Neural progenitor cell (in vitro differentiated cells): ENCODE data around the gene SYT7. TPM values are rescaled to one million over a fixed set of nuclear protein-coding genes. Genes with fewer than 3 reads are reported as not detected.

Source experiments
- DNase-seq: peaks from one replicate; pipeline ENCODE4 v3.0.0-alpha.2; 2016; ENCODE audit warnings: low spot score
- H2AFZ ChIP-seq: fragments of 200-600 bp; sonication (generic); replicated peaks from 2 replicates; pipeline ENCODE4 v1.6.1; 2016; ENCODE audit warnings: antibody characterized with exemption
- H3F3A ChIP-seq: fragments of 200-600 bp; sonication (generic); 2 replicates; pipeline ENCODE4 v1.6.1; 2016; ENCODE audit warnings: antibody characterized with exemption, low read depth
- H3K27ac ChIP-seq: fragments of 200-600 bp; sonication (generic); 2 replicates; pipeline ENCODE4 v1.5.1; 2016; ENCODE audit warnings: mild to moderate bottlenecking
- H3K27me3 ChIP-seq: fragments of 200-600 bp; sonication (generic); 2 replicates; pipeline ENCODE4 v1.6.1; 2016; ENCODE audit warnings: mild to moderate bottlenecking, moderate library complexity
- H3K36me3 ChIP-seq: fragments of 200-600 bp; sonication (generic); 2 replicates; pipeline ENCODE4 v1.5.1; 2016
- H3K4me1 ChIP-seq: fragments of 200-600 bp; sonication (generic); 2 replicates; pipeline ENCODE4 v1.6.1; 2016; ENCODE audit warnings: mixed run types
- H3K4me2 ChIP-seq: fragments of 200-600 bp; sonication (generic); 2 replicates; pipeline ENCODE4 v1.6.1; 2016
- H3K4me3 ChIP-seq: fragments of 200-600 bp; sonication (generic); 2 replicates; pipeline ENCODE4 v1.5.1; 2016
- H3K79me2 ChIP-seq: fragments of 200-600 bp; sonication (generic); 2 replicates; pipeline ENCODE4 v1.6.1; 2016; ENCODE audit warnings: low read depth
- H3K9ac ChIP-seq: fragments of 200-600 bp; sonication (generic); 2 replicates; pipeline ENCODE4 v1.6.1; 2016
- H3K9me3 ChIP-seq: fragments of 200-600 bp; sonication (generic); 2 replicates; pipeline ENCODE4 v1.5.1; 2016; ENCODE audit warnings: low read depth
- H4K20me1 ChIP-seq: fragments of 200-600 bp; sonication (generic); 2 replicates; pipeline ENCODE4 v1.6.1; 2016; ENCODE audit warnings: low read depth
- H3K27ac Mint-ChIP-seq: 3 replicates; pipeline ENCODE4 v1.8.0; 2021; ENCODE audit warnings: mixed read lengths
- H3K27me3 Mint-ChIP-seq: 2 replicates; pipeline ENCODE4 v1.8.0; 2022; ENCODE audit warnings: low read depth, mild to moderate bottlenecking, inconsistent platforms, moderate library complexity, mixed read lengths; ENCODE audit not compliant: insufficient read depth
- H3K36me3 Mint-ChIP-seq: 3 replicates; pipeline ENCODE4 v1.8.0; 2021; ENCODE audit warnings: mixed read lengths
- H3K4me1 Mint-ChIP-seq: 3 replicates; pipeline ENCODE4 v1.8.0; 2021; ENCODE audit warnings: mixed read lengths
- H3K4me3 Mint-ChIP-seq: 3 replicates; pipeline ENCODE4 v1.8.0; 2021; ENCODE audit warnings: mild to moderate bottlenecking, moderate library complexity, mixed read lengths
- H3K9me3 Mint-ChIP-seq: 3 replicates; pipeline ENCODE4 v1.8.0; 2020; ENCODE audit warnings: mixed read lengths
- CTCF ChIP-seq: fragments of 200-600 bp; sonication (generic); IDR thresholded peaks from 2 replicates; pipeline ENCODE4 v1.5.1; 2017; ENCODE audit warnings: antibody characterized with exemption, mild to moderate bottlenecking
- EZH2 ChIP-seq: fragments of 200-600 bp; sonication (generic); IDR thresholded peaks from 2 replicates; pipeline ENCODE4 v1.6.1; 2017; ENCODE audit warnings: antibody characterized with exemption, mild to moderate bottlenecking, moderate library complexity
- EZH2phosphoT487 ChIP-seq: fragments of 200-600 bp; sonication (generic); IDR thresholded peaks from 2 replicates; pipeline ENCODE4 v1.6.1; 2017; ENCODE audit warnings: antibody characterized with exemption
- total RNA-seq: library from RNA; depleted of rRNA; stranded (reverse); fragments of >200 nt; gene quantifications from 2 replicates; pipeline ENCODE4 v1.2.3, GENCODE V29; 2015; ENCODE audit warnings: low replicate concordance

Gene SYT7
- total RNA-seq, 1 donor from 2014 or later = 0.73 TPM

- H3K27ac Mint-ChIP-seq = no peak overlapping the region
- no peaks in the 10 kb centered on the region for H3K79me2 ChIP-seq
- peak overlapping the region; percentile 50 for H3K4me3 Mint-ChIP-seq
- H3K9me3 ChIP-seq = no peaks in the 10 kb centered on the region
- peaks cover 11% of the 10 kb centered on the region for H3F3A ChIP-seq
- H3K4me1 Mint-ChIP-seq = peaks cover 12% of the 10 kb centered on the region
- H3K4me2 ChIP-seq = peak overlapping the region; percentile 84
- no peak overlapping the region for H3K9ac ChIP-seq
- H2AFZ ChIP-seq = peak overlapping the region; percentile 60
- H3K27ac ChIP-seq = no peak overlapping the region
- H3K9me3 Mint-ChIP-seq = no peaks in the 10 kb centered on the region
- H3K27me3 Mint-ChIP-seq = peaks cover 54% of the 10 kb centered on the region
- H3K4me1 ChIP-seq = peaks cover 16% of the 10 kb centered on the region
- TF ChIP-seq CTCF (no peak), EZH2phosphoT487 (no peak), EZH2 (no peak)
- no peaks in the 10 kb centered on the region for H3K36me3 ChIP-seq
- peak overlapping the region; percentile 51 for H3K4me3 ChIP-seq
- H3K27me3 ChIP-seq = peaks cover 88% of the 10 kb centered on the region
- H3K36me3 Mint-ChIP-seq = no peaks in the 10 kb centered on the region
- no peaks in the 10 kb centered on the region for H4K20me1 ChIP-seq
- peak; percentile 30 for DNase-seq
Measured at GRCh38 chr11:61586792-61587430, 6.0 kb upstream of the SYT7 start.

- Histone ChIP-seq H3K4me2 (no peak overlapping the region), H2AFZ (no peak overlapping the region), H3K27ac (no peak overlapping the region), H3K9ac (no peak overlapping the region), H3K4me3 (no peak overlapping the region), H3K79me2 (no peaks in the 10 kb centered on the region), H3K27me3 (peaks cover 88% of the 10 kb centered on the region), H3F3A (peaks cover 11% of the 10 kb centered on the region), H4K20me1 (no peaks in the 10 kb centered on the region), H3K36me3 (no peaks in the 10 kb centered on the region), H3K9me3 (no peaks in the 10 kb centered on the region), H3K4me1 (peaks cover 20% of the 10 kb centered on the region)
- H3K27me3 Mint-ChIP-seq = peaks cover 48% of the 10 kb centered on the region
- no peak overlapping the region for H3K4me3 Mint-ChIP-seq
- DNase-seq = no peak
- H3K36me3 Mint-ChIP-seq = no peaks in the 10 kb centered on the region
- H3K4me1 Mint-ChIP-seq = peaks cover 16% of the 10 kb centered on the region
- TF ChIP-seq EZH2 (no peak), CTCF (no peak), EZH2phosphoT487 (no peak)
- no peak overlapping the region for H3K27ac Mint-ChIP-seq
- H3K9me3 Mint-ChIP-seq = no peaks in the 10 kb centered on the region
Measured at GRCh38 chr11:61585115-61585514, 4.2 kb upstream of the SYT7 start.

GRCh38 chr11:61581931-61582330, 1.1 kb upstream of the SYT7 start:
- Histone ChIP-seq H2AFZ (no peak overlapping the region), H3K4me2 (no peak overlapping the region), H3K4me1 (peaks cover 31% of the 10 kb centered on the region), H3K27ac (no peak overlapping the region), H3K79me2 (no peaks in the 10 kb centered on the region), H3K9me3 (no peaks in the 10 kb centered on the region), H3K4me3 (no peak overlapping the region), H3K36me3 (no peaks in the 10 kb centered on the region), H3F3A (peaks cover 6% of the 10 kb centered on the region), H4K20me1 (peaks cover 22% of the 10 kb centered on the region), H3K27me3 (peaks cover 77% of the 10 kb centered on the region), H3K9ac (no peak overlapping the region)
- Mint-ChIP-seq H3K4me3 (peak overlapping the region; percentile 83), H3K27me3 (peaks cover 53% of the 10 kb centered on the region), H3K9me3 (no peaks in the 10 kb centered on the region), H3K36me3 (no peaks in the 10 kb centered on the region), H3K4me1 (peaks cover 30% of the 10 kb centered on the region), H3K27ac (peak overlapping the region; percentile 59)
- DNase-seq = no peak
- no peak for TF ChIP-seq EZH2phosphoT487
- no peak for TF ChIP-seq EZH2
- TF ChIP-seq CTCF = no peak
